Stimulated activated naive CD4-positive, alpha-beta T cell (primary cell): ENCODE results near the gene ZNF536.

Experiments used
- DNase-seq, 6 experiments: peaks; one replicate each; lab custom pipeline; 2025; lab: John Stamatoyannopoulos, UW

The ZNF536 gene

GRCh38 chr19:30606114-30607050 lies 234.2 kb downstream of the ZNF536 start:
- DNase-seq = no peak
